GM12801 (cell line): ENCODE results near the gene ILDR2.

ENCODE experiments used
- CTCF ChIP-seq: IDR thresholded peaks from one replicate; pipeline ENCODE4 v1.5.1; 2011; ENCODE audit warnings: control low read depth; ENCODE audit not compliant: insufficient read length; ENCODE audit errors: extremely low read depth

ILDR2 gene

DNA sequence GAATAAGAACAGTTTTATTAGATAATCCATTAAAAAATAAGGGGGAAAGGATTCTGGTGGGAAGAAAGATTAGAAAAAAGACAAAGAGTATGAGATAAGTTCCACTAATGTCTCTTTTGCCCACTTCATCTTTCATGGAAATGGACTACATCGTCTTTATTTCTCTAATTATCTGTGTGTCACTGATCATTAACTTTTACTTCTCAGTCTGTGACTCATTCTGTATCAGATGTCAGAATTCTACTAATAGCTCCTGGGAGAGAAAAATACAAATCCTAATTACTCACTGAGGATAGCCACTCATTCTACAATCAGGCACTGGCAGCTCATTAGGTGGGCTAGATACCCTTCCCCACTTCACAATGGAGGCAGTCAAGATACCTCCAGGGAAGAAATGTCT, 41.7 kb downstream of the ILDR2 start:
- TF ChIP-seq CTCF: no peak

DNA sequence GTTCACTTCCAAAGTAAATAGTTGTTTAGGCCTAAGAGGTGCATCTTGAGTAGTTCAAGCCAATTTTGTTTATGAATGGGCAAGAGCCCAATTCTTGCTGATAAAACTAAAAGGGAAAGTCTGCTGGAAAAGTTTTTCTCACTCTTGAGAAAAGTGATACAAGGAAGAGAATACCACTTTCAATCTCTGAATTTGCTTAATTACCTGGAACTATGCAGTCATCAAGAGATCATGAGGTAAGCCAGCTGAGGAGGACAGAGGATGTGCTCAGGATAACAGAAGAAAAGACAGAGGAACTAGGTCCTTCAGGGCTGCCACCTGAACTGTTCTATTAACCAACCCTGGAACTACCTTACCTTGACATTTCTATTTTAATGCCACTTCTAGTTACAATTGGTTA, 42.2 kb downstream of the ILDR2 start:
- no peak for TF ChIP-seq CTCF

DNA sequence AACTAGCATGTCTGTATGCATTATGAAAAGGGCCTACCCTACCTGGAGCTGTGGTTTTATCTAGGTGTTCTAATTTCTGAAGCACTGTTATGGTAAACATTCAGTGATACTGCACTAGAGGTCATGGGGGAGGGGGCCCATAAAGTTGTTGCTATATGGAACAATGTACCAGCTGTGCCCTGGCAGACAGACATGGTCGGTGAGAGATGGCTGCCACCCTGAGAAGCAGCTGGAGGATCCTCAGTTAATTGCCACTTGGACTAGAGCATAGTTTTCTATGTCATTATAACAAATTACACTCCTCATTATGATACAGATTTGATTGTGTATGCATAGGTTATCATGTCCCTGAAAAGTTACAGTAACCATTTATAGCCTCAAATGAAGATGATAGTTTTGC, 45.4 kb downstream of the ILDR2 start:
- TF ChIP-seq CTCF: no peak

DNA sequence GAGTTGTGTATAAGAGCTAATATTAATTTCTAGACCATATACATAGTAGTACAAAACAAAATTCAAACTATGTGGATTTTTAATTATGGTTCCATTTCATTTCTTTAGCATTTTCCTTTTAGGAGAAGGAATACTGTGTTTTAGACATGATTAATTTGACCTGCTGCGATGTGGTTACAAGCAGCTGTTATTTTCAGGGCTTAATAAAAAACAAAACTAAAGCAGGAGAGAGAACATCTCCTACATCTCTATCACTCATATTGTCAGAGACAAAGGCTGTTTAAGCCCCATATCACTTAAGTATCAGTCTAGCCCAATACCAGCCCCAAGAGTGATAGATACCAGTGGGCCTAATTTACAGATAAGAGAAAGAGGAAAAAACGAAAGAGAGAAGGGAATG, 47.6 kb downstream of the ILDR2 start:
- TF ChIP-seq CTCF: no peak

- TF ChIP-seq CTCF: no peak
These were observed 49.4 kb downstream of the ILDR2 start for GRCh38 chr1:166925810-166926478.

DNA sequence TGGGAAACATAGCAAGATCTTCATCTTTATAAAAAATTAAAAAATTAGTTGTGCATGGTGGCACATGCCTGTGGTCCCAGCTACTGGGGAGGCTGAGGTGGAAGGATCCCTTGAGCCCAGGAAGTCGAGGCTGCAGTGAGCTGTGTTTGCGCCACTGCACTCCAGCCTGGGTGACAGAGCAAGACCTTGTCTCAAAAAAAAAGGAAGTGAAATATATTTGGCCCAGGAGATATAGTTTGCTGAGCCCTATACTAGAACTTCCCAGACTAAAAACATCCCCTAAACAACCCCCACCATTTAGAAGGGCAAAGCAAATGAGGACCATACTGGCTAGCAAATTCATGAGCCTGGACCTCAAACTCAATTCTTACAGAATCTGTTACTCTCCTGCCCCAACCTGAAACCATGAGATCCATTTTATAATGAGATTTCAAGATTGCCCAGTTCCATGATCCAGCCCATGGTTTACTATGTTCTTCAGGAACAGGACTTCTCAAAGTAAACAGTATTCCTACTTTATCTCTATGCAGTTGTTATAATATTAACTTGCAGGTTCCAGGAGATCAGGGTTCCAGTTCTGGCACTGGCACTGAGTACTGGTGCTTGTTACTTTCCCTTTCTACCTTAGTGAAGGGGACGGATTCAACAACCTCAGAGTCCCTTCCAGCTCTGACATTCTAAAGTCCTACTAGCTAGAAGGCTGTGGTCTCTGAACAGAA, 50.4 kb downstream of the ILDR2 start:
- TF ChIP-seq CTCF: no peak

- no peak for TF ChIP-seq CTCF
These were observed 54.5 kb downstream of the ILDR2 start for GRCh38 chr1:166920561-166921475.
